PC-3 (cell line): Measurements from ENCODE around the gene CRIM1. TPM values are rescaled to one million over a fixed set of nuclear protein-coding genes. Genes with fewer than 3 reads are reported as not detected.

ENCODE experiments used
- ATAC-seq: fragments of 200-7000 bp; cut with Tn5 transposase; 2 replicates; pipeline ENCODE4 v1.9.1; 2020; ENCODE audit warnings: mild to moderate bottlenecking, moderate library complexity
- BruUV-seq: library from RNA; stranded (reverse); fragments of 400-500 nt; replicated peaks from 2 replicates; lab custom pipeline; 2021; lab: Mats Ljungman, UMichigan
- CTCF ChIA-PET: fragments of 300-600 bp; sonication (Branson Sonifier 250); formaldehyde crosslinking; loops from one replicate; lab custom pipeline; 2022; ENCODE audit warnings: antibody characterized with exemption; lab: Charles Lee
- POLR2A ChIA-PET: fragments of 300-600 bp; sonication (Branson Sonifier 250); formaldehyde crosslinking; loops from one replicate; lab custom pipeline; 2022; ENCODE audit warnings: antibody characterized with exemption; ENCODE audit not compliant: unreplicated experiment; lab: Charles Lee
- DNase-seq: peaks from one replicate; pipeline ENCODE4 v3.0.0-alpha.2; 2015
- H2AFZ ChIP-seq: fragments of 300-600 bp; sonication (generic); 2 replicates; pipeline ENCODE4 v1.6.0; 2016; ENCODE audit warnings: antibody characterized with exemption, low read length
- H3F3A ChIP-seq: fragments of 300-600 bp; sonication (generic); one replicate; pipeline ENCODE4 v1.6.0; 2017; ENCODE audit warnings: antibody characterized with exemption, low read length, control low read depth, mild to moderate bottlenecking; ENCODE audit not compliant: unreplicated experiment
- H3K27ac ChIP-seq: fragments of 300-600 bp; sonication (generic); 2 replicates; pipeline ENCODE4 v1.5.1; 2016; ENCODE audit warnings: mild to moderate bottlenecking, low read length
- H3K27me3 ChIP-seq: fragments of 300-600 bp; sonication (generic); 2 replicates; pipeline ENCODE4 v1.6.1; 2016; ENCODE audit warnings: low read length, mixed read lengths
- H3K36me3 ChIP-seq: fragments of 300-600 bp; sonication (generic); 2 replicates; pipeline ENCODE4 v1.6.1; 2016; ENCODE audit warnings: low read depth, mixed run types, low read length, mixed read lengths
- H3K4me1 ChIP-seq: fragments of 300-600 bp; sonication (generic); 2 replicates; pipeline ENCODE4 v1.5.1; 2016; ENCODE audit warnings: low read length; ENCODE audit not compliant: insufficient read depth
- H3K4me2 ChIP-seq: fragments of 300-600 bp; sonication (generic); 2 replicates; pipeline ENCODE4 v1.6.0; 2016; ENCODE audit warnings: low read length
- H3K4me3 ChIP-seq: fragments of 300-600 bp; sonication (generic); 2 replicates; pipeline ENCODE4 v1.5.1; 2016; ENCODE audit warnings: mild to moderate bottlenecking, low read length, mixed read lengths
- H3K79me2 ChIP-seq: fragments of 300-600 bp; sonication (generic); 2 replicates; pipeline ENCODE4 v1.6.1; 2017; ENCODE audit warnings: low read length, mixed read lengths
- H3K9ac ChIP-seq: fragments of 300-600 bp; sonication (generic); 2 replicates; pipeline ENCODE4 v1.6.0; 2016; ENCODE audit warnings: mild to moderate bottlenecking, low read length
- H3K9me2 ChIP-seq: fragments of 300-600 bp; sonication (generic); replicated peaks from 2 replicates; pipeline ENCODE4 v1.6.1; 2016; ENCODE audit warnings: mixed run types, low read length, mixed read lengths
- H3K9me3 ChIP-seq: fragments of 300-600 bp; sonication (generic); 2 replicates; pipeline ENCODE4 v1.6.1; 2016; ENCODE audit warnings: low read length, mixed read lengths
- H4K20me1 ChIP-seq: fragments of 300-600 bp; sonication (generic); 2 replicates; pipeline ENCODE4 v1.6.1; 2016; ENCODE audit warnings: low read length, mixed read lengths
- EZH2 ChIP-seq: fragments of 300-600 bp; sonication (generic); IDR thresholded peaks from one replicate; pipeline ENCODE4 v1.6.1; 2017; ENCODE audit warnings: antibody characterized with exemption, mild to moderate bottlenecking, low read length; ENCODE audit not compliant: unreplicated experiment
- EZH2phosphoT487 ChIP-seq: fragments of 300-600 bp; sonication (generic); IDR thresholded peaks from 2 replicates; pipeline ENCODE4 v1.6.1; 2018; ENCODE audit warnings: mild to moderate bottlenecking, antibody characterized with exemption, low read length, borderline replicate concordance
- intact Hi-C: fragments of 100-400 bp; cut with micrococcal nuclease; formaldehyde crosslinking; loops from 2 replicates; pipeline ENCODE4 v1.9.0; 2023
- total RNA-seq: library from RNA; depleted of rRNA; stranded (reverse); fragments of >200 nt; gene quantifications from 2 replicates; pipeline ENCODE4 v1.2.3, GENCODE V29; 2014
- TF ChIP-seq, protein P1 (sequence below): fragments of 300-600 bp; sonication (generic); conservative IDR thresholded peaks from 2 replicates; pipeline ENCODE4 v1.5.1; 2017; ENCODE audit warnings: antibody characterized with exemption, low read depth, mild to moderate bottlenecking, low read length

CRIM1 gene
- total RNA-seq, 1 experiment from 2014 or later, result 70.7 TPM

DNA sequence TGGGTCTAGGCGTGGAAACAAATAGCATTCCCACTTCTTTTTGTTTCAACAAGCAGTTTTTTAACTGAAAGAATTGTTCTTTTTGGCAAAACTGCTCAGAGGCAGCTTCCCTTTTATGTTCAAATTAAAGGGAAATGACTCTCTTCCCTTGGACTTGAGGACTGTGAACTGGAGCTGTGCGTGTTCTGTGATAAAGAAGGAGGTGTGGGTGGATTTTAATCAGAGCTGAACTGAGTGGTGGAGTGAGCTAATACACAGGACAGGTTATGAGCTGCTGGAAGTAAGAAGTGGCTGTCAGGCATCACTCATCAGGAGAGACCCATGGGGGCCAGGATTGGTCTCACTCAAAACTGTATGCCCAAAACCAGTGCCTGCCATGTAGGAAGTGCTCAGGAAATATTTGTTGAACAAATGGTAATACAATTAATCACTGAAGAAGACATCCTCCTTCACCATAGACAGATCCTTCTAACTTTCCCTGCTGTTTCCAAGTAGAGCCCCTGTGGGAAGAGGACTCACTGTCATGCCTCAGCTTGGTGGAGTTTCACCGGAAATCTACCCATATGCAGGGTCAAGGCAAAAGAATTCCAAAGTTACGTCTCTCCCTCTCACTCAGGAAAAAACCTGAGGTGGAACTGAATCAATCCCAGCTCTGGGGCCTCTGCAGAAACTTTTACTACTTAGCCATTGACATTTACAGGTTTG is 186.5 kb downstream of the CRIM1 start:
- no peaks in the 10 kb centered on the region for H3K9me3 ChIP-seq
- no peaks in the 10 kb centered on the region for H4K20me1 ChIP-seq
- DNase-seq (no peak), ATAC-seq (peak; percentile 5)
- H3K79me2 ChIP-seq, result no peaks in the 10 kb centered on the region
- H3K4me3 ChIP-seq, result no peak overlapping the region
- ChIA-PET POLR2A (no interaction called here), CTCF (no interaction called here)
- H2AFZ ChIP-seq, result no peak overlapping the region
- no peaks in the 10 kb centered on the region for H3F3A ChIP-seq
- TSS peak; percentile 0 for BruUV-seq
- H3K9me2 ChIP-seq, result no peaks in the 10 kb centered on the region
- H3K9ac ChIP-seq, result no peak overlapping the region
- H3K27me3 ChIP-seq, result no peaks in the 10 kb centered on the region
- no peak overlapping the region for H3K27ac ChIP-seq
- H3K4me2 ChIP-seq, result no peak overlapping the region
- TF ChIP-seq EZH2 (no peak), EZH2phosphoT487 (no peak)
- TF ChIP-seq, protein P1, sequence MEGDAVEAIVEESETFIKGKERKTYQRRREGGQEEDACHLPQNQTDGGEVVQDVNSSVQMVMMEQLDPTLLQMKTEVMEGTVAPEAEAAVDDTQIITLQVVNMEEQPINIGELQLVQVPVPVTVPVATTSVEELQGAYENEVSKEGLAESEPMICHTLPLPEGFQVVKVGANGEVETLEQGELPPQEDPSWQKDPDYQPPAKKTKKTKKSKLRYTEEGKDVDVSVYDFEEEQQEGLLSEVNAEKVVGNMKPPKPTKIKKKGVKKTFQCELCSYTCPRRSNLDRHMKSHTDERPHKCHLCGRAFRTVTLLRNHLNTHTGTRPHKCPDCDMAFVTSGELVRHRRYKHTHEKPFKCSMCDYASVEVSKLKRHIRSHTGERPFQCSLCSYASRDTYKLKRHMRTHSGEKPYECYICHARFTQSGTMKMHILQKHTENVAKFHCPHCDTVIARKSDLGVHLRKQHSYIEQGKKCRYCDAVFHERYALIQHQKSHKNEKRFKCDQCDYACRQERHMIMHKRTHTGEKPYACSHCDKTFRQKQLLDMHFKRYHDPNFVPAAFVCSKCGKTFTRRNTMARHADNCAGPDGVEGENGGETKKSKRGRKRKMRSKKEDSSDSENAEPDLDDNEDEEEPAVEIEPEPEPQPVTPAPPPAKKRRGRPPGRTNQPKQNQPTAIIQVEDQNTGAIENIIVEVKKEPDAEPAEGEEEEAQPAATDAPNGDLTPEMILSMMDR, result no peak
- H3K4me1 ChIP-seq, result peaks cover 8% of the 10 kb centered on the region
- peaks cover 49% of the 10 kb centered on the region for H3K36me3 ChIP-seq
- intact Hi-C loops, result no loop called here

DNA sequence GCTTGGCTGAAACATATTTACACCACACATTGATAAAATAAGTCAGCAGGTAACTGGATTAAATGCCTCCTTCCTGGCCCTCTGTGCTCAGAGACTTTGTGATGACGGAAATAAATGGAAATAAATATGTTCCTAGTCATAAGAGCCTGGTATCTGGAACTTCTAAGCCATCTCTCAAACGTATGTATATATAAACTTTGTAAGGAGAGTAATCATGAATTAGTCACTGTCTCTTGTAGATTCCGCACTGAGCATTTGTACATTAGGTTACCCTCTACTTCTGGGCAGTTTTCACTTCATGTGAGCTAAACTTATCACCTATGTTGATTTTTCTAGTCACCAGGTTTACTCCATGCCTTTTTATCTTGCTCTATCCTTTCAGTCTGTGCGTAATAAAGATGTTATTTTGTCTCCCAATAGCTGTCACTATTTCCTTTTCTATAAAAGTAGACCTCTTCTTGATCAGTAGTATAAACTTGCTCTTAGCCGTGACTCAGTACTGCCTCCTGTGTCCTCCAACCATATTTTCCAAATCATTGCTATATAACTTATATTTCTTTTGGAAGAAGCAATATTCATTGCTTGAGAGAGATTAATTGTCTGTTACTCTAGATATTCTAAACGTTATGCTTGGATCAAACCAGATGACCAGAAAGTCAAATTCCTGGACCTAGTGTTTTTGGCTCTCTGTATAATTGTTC is 189.2 kb downstream of the CRIM1 start:
- H3K9me2 ChIP-seq, result no peaks in the 10 kb centered on the region
- no peak overlapping the region for H3K9ac ChIP-seq
- H3K4me1 ChIP-seq, result peaks cover 1% of the 10 kb centered on the region
- H3K36me3 ChIP-seq, result peaks cover 59% of the 10 kb centered on the region
- no peak overlapping the region for H3K4me2 ChIP-seq
- H3K27ac ChIP-seq, result no peak overlapping the region
- no peaks in the 10 kb centered on the region for H3K9me3 ChIP-seq
- no peaks in the 10 kb centered on the region for H3K79me2 ChIP-seq
- no TSS peak for BruUV-seq
- intact Hi-C loops, result loop anchor here (1.0 kb wide), 1 partner anchor 33 kb away; no protein-coding TSS in a partner anchor
- ATAC-seq (peak; percentile 5; the same call in 1 of the 2 replicates), DNase-seq (peak; percentile 35)
- H3F3A ChIP-seq, result no peaks in the 10 kb centered on the region
- TF ChIP-seq EZH2, result no peak
- TF ChIP-seq, protein P1, result peak; percentile 65
- ChIA-PET CTCF (no interaction called here), POLR2A (interaction anchor here (0.5 to 0.9 kb wide), 2 partner anchors 16 to 192 kb away, joined by 3 to 4 read pairs; no protein-coding TSS in a partner anchor)
- H2AFZ ChIP-seq, result no peak overlapping the region
- H4K20me1 ChIP-seq, result no peaks in the 10 kb centered on the region
- H3K4me3 ChIP-seq, result no peak overlapping the region
- no peaks in the 10 kb centered on the region for H3K27me3 ChIP-seq
